ENCODE results near the gene KCTD16. TPM values are rescaled to one million over a fixed set of nuclear protein-coding genes. Genes with fewer than 3 reads are reported as not detected.

Gene KCTD16
- total and polyA plus RNA-seq, 2 donors (not counting 1 experiment from before 2014, with no cell fraction given), result not detected

GRCh38 chr5:144405991-144406390 is 235.3 kb downstream of the KCTD16 start:
- POLR2A ChIA-PET, result no interaction called here
- no peaks in the 10 kb centered on the region for H3K9me3 ChIP-seq (ENCODE audit: control extremely low read depth in 1 of 3, control insufficient read depth in 2 of 3, insufficient read depth in 1 of 3, low read length in 2 of 3)
- intact Hi-C loops (cut with micrococcal nuclease), result no loop called here
- DNase-seq (no peak), ATAC-seq (ENCODE audit: low read depth) (no peak)
- H4K20me1 ChIP-seq (ENCODE audit: control insufficient read depth, insufficient read depth, low read length, poor library complexity, severe bottlenecking), result no peaks in the 10 kb centered on the region
- H3K4me2 ChIP-seq (replicated peaks; ENCODE audit: low read depth, low read length, poor library complexity, severe bottlenecking), result no peak overlapping the region
- no peaks in the 10 kb centered on the region for H3K4me1 ChIP-seq (ENCODE audit: control insufficient read depth in 2 of 2, insufficient read depth in 2 of 2, low read length in 2 of 2)
- no peaks in the 10 kb centered on the region for H3K4me1 Mint-ChIP-seq
- no peaks in the 10 kb centered on the region for H3K36me3 ChIP-seq (replicated peaks in 1 of 2; ENCODE audit: control extremely low read depth in 1 of 2, control insufficient read depth in 1 of 2, extremely low read depth in 1 of 2, insufficient read depth in 2 of 2, low read length in 1 of 2)
- H3K4me3 Mint-ChIP-seq, result no peak overlapping the region
- peaks cover 2% of the 10 kb centered on the region for H3K9me3 Mint-ChIP-seq (ENCODE audit: insufficient read depth)
- CTCF ChIA-PET, result no interaction called here
- no peak overlapping the region for H3K27ac ChIP-seq (ENCODE audit: low read length in 2 of 2)
- no peaks in the 10 kb centered on the region for H3K79me2 ChIP-seq (ENCODE audit: control insufficient read depth, insufficient read depth, low read length)
- H2AFZ ChIP-seq (ENCODE audit: insufficient read depth, low read depth, low read length, poor library complexity, severe bottlenecking), result no peak overlapping the region
- H3K27me3 ChIP-seq (replicated peaks in 1 of 4; ENCODE audit: control extremely low read depth in 1 of 4, control insufficient read depth in 3 of 4, insufficient read depth in 4 of 4, low read length in 3 of 4), result no peaks in the 10 kb centered on the region
- H3K4me3 ChIP-seq (ENCODE audit: control extremely low read depth in 1 of 5, extremely low read depth in 1 of 5, insufficient read depth in 1 of 5, low read depth in 2 of 5, low read length in 4 of 5), result no peak overlapping the region
- no CpG with 5 or more reads among the region's 3 CpGs for WGBS (ENCODE audit: insufficient coverage)
- TF ChIP-seq EZH2 (IDR thresholded peaks at IDR 0.05; ENCODE audit: borderline replicate concordance, insufficient read depth, low read depth, low read length, poor library complexity, severe bottlenecking) (no peak), CTCF (IDR thresholded peaks at IDR 0.05) (no peak)
- H3K27me3 Mint-ChIP-seq, result no peaks in the 10 kb centered on the region
- H3K27ac Mint-ChIP-seq, result no peak overlapping the region
- H3K9ac ChIP-seq (ENCODE audit: low read length), result no peak overlapping the region

- ChIA-PET POLR2A (no interaction called here), CTCF (no interaction called here)
- DNase-seq, result no peak
- intact Hi-C loops (cut with micrococcal nuclease), result no loop called here
- 100% methylated on average over 1 of the region's 7 CpGs for WGBS (ENCODE audit: insufficient coverage)
- H3K9me3 Mint-ChIP-seq (ENCODE audit: insufficient read depth), result peaks cover 2% of the 10 kb centered on the region
- Histone ChIP-seq H3K79me2 (ENCODE audit: control insufficient read depth, insufficient read depth, low read length) (no peaks in the 10 kb centered on the region), H3K4me2 (replicated peaks; ENCODE audit: low read depth, low read length, poor library complexity, severe bottlenecking) (no peak overlapping the region), H4K20me1 (ENCODE audit: control insufficient read depth, insufficient read depth, low read length, poor library complexity, severe bottlenecking) (no peaks in the 10 kb centered on the region), H2AFZ (ENCODE audit: insufficient read depth, low read depth, low read length, poor library complexity, severe bottlenecking) (no peak overlapping the region), H3K27ac (ENCODE audit: low read length in 2 of 2) (no peak overlapping the region), H3K4me3 (ENCODE audit: control extremely low read depth in 1 of 5, extremely low read depth in 1 of 5, insufficient read depth in 1 of 5, low read depth in 2 of 5, low read length in 4 of 5) (no peak overlapping the region), H3K36me3 (replicated peaks in 1 of 2; ENCODE audit: control extremely low read depth in 1 of 2, control insufficient read depth in 1 of 2, extremely low read depth in 1 of 2, insufficient read depth in 2 of 2, low read length in 1 of 2) (no peaks in the 10 kb centered on the region), H3K9me3 (ENCODE audit: control extremely low read depth in 1 of 3, control insufficient read depth in 2 of 3, insufficient read depth in 1 of 3, low read length in 2 of 3) (no peaks in the 10 kb centered on the region), H3K27me3 (replicated peaks in 1 of 4; ENCODE audit: control extremely low read depth in 1 of 4, control insufficient read depth in 3 of 4, insufficient read depth in 4 of 4, low read length in 3 of 4) (no peaks in the 10 kb centered on the region), H3K4me1 (ENCODE audit: control insufficient read depth in 2 of 2, insufficient read depth in 2 of 2, low read length in 2 of 2) (no peaks in the 10 kb centered on the region), H3K9ac (ENCODE audit: low read length) (no peak overlapping the region)
- H3K27ac Mint-ChIP-seq, result no peak overlapping the region
- H3K27me3 Mint-ChIP-seq, result no peaks in the 10 kb centered on the region
- no peak for TF ChIP-seq CTCF (IDR thresholded peaks at IDR 0.05)
- TF ChIP-seq EZH2 (IDR thresholded peaks at IDR 0.05; ENCODE audit: borderline replicate concordance, insufficient read depth, low read depth, low read length, poor library complexity, severe bottlenecking), result no peak
- no peak overlapping the region for H3K4me3 Mint-ChIP-seq
- no peak for ATAC-seq (ENCODE audit: low read depth)
- H3K4me1 Mint-ChIP-seq, result no peaks in the 10 kb centered on the region
Measured at GRCh38 chr5:144406442-144406841, 235.8 kb downstream of the KCTD16 start.
